WTC11 (cell line): ENCODE measurements around the gene CRPPA. TPM values are rescaled to one million over a fixed set of nuclear protein-coding genes. Genes with fewer than 3 reads are reported as not detected.

Experiments
- ATAC-seq: fragments of 200-7000 bp; cut with Tn5 transposase; 2 replicates; pipeline ENCODE4 v1.10.0; 2021; ENCODE audit warnings: mild to moderate bottlenecking, moderate library complexity
- CTCF ChIA-PET: fragments of 300-600 bp; sonication (Branson Sonifier 250); formaldehyde crosslinking; loops from one replicate; lab custom pipeline; 2021; ENCODE audit warnings: antibody characterized with exemption; lab: Charles Lee
- POLR2A ChIA-PET: fragments of 350-600 bp; sonication (Branson Sonifier 250); formaldehyde crosslinking; loops from one replicate; lab custom pipeline; 2021; ENCODE audit warnings: antibody characterized with exemption; lab: Charles Lee
- DNase-seq: peaks from one replicate; pipeline ENCODE4 v3.0.0; 2021; ENCODE audit warnings: low spot score
- H3K27ac Mint-ChIP-seq: 2 replicates; pipeline ENCODE4 v1.8.0; 2021; ENCODE audit warnings: mixed read lengths
- H3K27me3 Mint-ChIP-seq: 2 replicates; pipeline ENCODE4 v1.8.0; 2021; ENCODE audit warnings: low read depth, mild to moderate bottlenecking, moderate library complexity, mixed read lengths
- H3K36me3 Mint-ChIP-seq: 2 replicates; pipeline ENCODE4 v1.8.0; 2021; ENCODE audit warnings: mixed read lengths
- H3K4me1 Mint-ChIP-seq: 2 replicates; pipeline ENCODE4 v1.8.0; 2022; ENCODE audit warnings: mixed read lengths
- H3K4me3 Mint-ChIP-seq: 2 replicates; pipeline ENCODE4 v1.8.0; 2021; ENCODE audit warnings: mild to moderate bottlenecking, moderate library complexity, mixed read lengths
- H3K9me3 Mint-ChIP-seq: 2 replicates; pipeline ENCODE4 v1.8.0; 2021; ENCODE audit warnings: mixed read lengths
- AFF4 ChIP-seq: sonication (generic); formaldehyde crosslinking; IDR thresholded peaks from 2 replicates; pipeline ENCODE4 v1.8.1; 2023; ENCODE audit warnings: mild to moderate bottlenecking, missing genetic modification reagents, borderline replicate concordance
- CDX4 ChIP-seq: fragments of 250-450 bp; sonication (Bioruptor Pico); IDR thresholded peaks from 2 replicates; pipeline ENCODE4 v1.9.0; 2021; ENCODE audit warnings: moderate library complexity, mild to moderate bottlenecking, inconsistent platforms, borderline replicate concordance
- CTCF ChIP-seq: fragments of 200-600 bp; IDR thresholded peaks from 2 replicates; pipeline ENCODE4 v1.8.0; 2022; ENCODE audit warnings: antibody characterized with exemption
- E2F4 ChIP-seq: sonication (generic); formaldehyde crosslinking; IDR thresholded peaks from 2 replicates; pipeline ENCODE4 v1.8.1; 2022; ENCODE audit warnings: low read depth, mild to moderate bottlenecking, moderate library complexity, missing genetic modification reagents, borderline replicate concordance
- FOXP1 ChIP-seq: sonication (generic); formaldehyde crosslinking; IDR thresholded peaks from 2 replicates; pipeline ENCODE4 v1.8.0; 2022; ENCODE audit warnings: missing genetic modification reagents, mild to moderate bottlenecking, moderate library complexity, borderline replicate concordance
- FOXP4 ChIP-seq: sonication (generic); formaldehyde crosslinking; IDR thresholded peaks from 2 replicates; pipeline ENCODE4 v1.8.0; 2022; ENCODE audit warnings: mild to moderate bottlenecking, missing genetic modification reagents
- GABPB1 ChIP-seq: sonication (generic); formaldehyde crosslinking; IDR thresholded peaks from 2 replicates; pipeline ENCODE4 v1.8.1; 2023; ENCODE audit warnings: mild to moderate bottlenecking, missing genetic modification reagents
- GRHL2 ChIP-seq: fragments of 250-450 bp; sonication (Bioruptor Pico); IDR thresholded peaks from 2 replicates; pipeline ENCODE4 v1.8.0; 2022; ENCODE audit warnings: mild to moderate bottlenecking, moderate library complexity; ENCODE audit not compliant: insufficient replicate concordance, severe bottlenecking
- OVOL2 ChIP-seq: fragments of 250-450 bp; sonication (Bioruptor Pico); IDR thresholded peaks from 2 replicates; pipeline ENCODE4 v1.9.0; 2021; ENCODE audit warnings: mild to moderate bottlenecking, borderline replicate concordance
- PRDM15 ChIP-seq: sonication (generic); formaldehyde crosslinking; IDR thresholded peaks from 2 replicates; pipeline ENCODE4 v1.8.0; 2022; ENCODE audit warnings: missing genetic modification reagents
- RORB ChIP-seq: fragments of 250-450 bp; sonication (Bioruptor Pico); IDR thresholded peaks from 2 replicates; pipeline ENCODE4 v1.9.0; 2021; ENCODE audit warnings: mild to moderate bottlenecking
- STAT6 ChIP-seq: sonication (generic); formaldehyde crosslinking; conservative IDR thresholded peaks from 2 replicates; pipeline ENCODE4 v1.8.1; 2023; ENCODE audit warnings: mild to moderate bottlenecking, low read depth, missing genetic modification reagents, moderate library complexity
- TP53 ChIP-seq: sonication (generic); formaldehyde crosslinking; IDR thresholded peaks from 2 replicates; pipeline ENCODE4 v1.8.1; 2023; ENCODE audit warnings: mild to moderate bottlenecking, missing genetic modification reagents
- USF2 ChIP-seq: sonication (generic); formaldehyde crosslinking; IDR thresholded peaks from 2 replicates; pipeline ENCODE4 v1.8.1; 2023; ENCODE audit warnings: mild to moderate bottlenecking, missing genetic modification reagents, moderate library complexity
- ZNF532 ChIP-seq: fragments of 250-450 bp; sonication (Bioruptor Pico); IDR thresholded peaks from 2 replicates; pipeline ENCODE4 v1.9.0; 2021; ENCODE audit warnings: mild to moderate bottlenecking, borderline replicate concordance
- total RNA-seq: library from RNA; stranded (reverse); gene quantifications from 3 replicates; pipeline ENCODE4 v1.2.3, GENCODE V29; 2021

CRPPA gene
- total RNA-seq, 1 experiment from 2014 or later, result 0.87 TPM

GRCh38 chr7:16395121-16395520 is 26.2 kb downstream of the CRPPA start:
- Mint-ChIP-seq H3K4me3 (no peak overlapping the region), H3K36me3 (peaks cover 53% of the 10 kb centered on the region)
- TF ChIP-seq FOXP1 (CRISPR knock-in tag), result no peak
- no peak for TF ChIP-seq STAT6
- no peak for TF ChIP-seq TP53 (CRISPR knock-in tag)
- TF ChIP-seq PRDM15 (CRISPR knock-in tag), result no peak
- no peak for TF ChIP-seq CDX4 (CRISPR knock-in tag)
- TF ChIP-seq ZNF532, result no peak
- no peak for TF ChIP-seq CTCF
- TF ChIP-seq OVOL2 (CRISPR knock-in tag), result no peak
- no peak for TF ChIP-seq GRHL2 (CRISPR knock-in tag)
- TF ChIP-seq FOXP4 (CRISPR knock-in tag), result no peak
- TF ChIP-seq USF2, result no peak
- no peak for TF ChIP-seq RORB (CRISPR knock-in tag)
- no peak for TF ChIP-seq AFF4 (CRISPR knock-in tag)
- TF ChIP-seq GABPB1, result no peak
- TF ChIP-seq E2F4 (CRISPR knock-in tag), result no peak

More at GRCh38 chr7:16395121-16395520, 26.2 kb downstream of the CRPPA start:
- H3K9me3 Mint-ChIP-seq, result peaks cover 83% of the 10 kb centered on the region
- DNase-seq (no peak), ATAC-seq (no peak)
- POLR2A ChIA-PET, result no interaction called here
- H3K27me3 Mint-ChIP-seq, result peaks cover 26% of the 10 kb centered on the region
- H3K27ac Mint-ChIP-seq, result no peak overlapping the region
- CTCF ChIA-PET, result no interaction called here
- H3K4me1 Mint-ChIP-seq, result no peaks in the 10 kb centered on the region
